GM18526 (cell line): Measurements from ENCODE around the gene TJP1.

ENCODE experiments used
- POLR2A ChIP-seq: IDR thresholded peaks from 3 replicates; pipeline ENCODE4 v1.6.1; 2011; ENCODE audit not compliant: insufficient read length; ENCODE audit errors: extremely low read depth

The TJP1 gene

GRCh38 chr15:29756358-29757267 is 65.7 kb downstream of the TJP1 start:
- no peak for TF ChIP-seq POLR2A

GRCh38 chr15:29753506-29753905 is 68.8 kb downstream of the TJP1 start:
- no peak for TF ChIP-seq POLR2A

- TF ChIP-seq POLR2A = no peak
Measured at GRCh38 chr15:29750754-29751153, 71.5 kb downstream of the TJP1 start.

GRCh38 chr15:29749365-29750086 is 72.7 kb downstream of the TJP1 start:
- TF ChIP-seq POLR2A = no peak

GRCh38 chr15:29747837-29748417 is 74.3 kb downstream of the TJP1 start:
- TF ChIP-seq POLR2A = no peak

- TF ChIP-seq POLR2A = no peak
Measured at GRCh38 chr15:29743475-29743874, 78.8 kb downstream of the TJP1 start.

DNA sequence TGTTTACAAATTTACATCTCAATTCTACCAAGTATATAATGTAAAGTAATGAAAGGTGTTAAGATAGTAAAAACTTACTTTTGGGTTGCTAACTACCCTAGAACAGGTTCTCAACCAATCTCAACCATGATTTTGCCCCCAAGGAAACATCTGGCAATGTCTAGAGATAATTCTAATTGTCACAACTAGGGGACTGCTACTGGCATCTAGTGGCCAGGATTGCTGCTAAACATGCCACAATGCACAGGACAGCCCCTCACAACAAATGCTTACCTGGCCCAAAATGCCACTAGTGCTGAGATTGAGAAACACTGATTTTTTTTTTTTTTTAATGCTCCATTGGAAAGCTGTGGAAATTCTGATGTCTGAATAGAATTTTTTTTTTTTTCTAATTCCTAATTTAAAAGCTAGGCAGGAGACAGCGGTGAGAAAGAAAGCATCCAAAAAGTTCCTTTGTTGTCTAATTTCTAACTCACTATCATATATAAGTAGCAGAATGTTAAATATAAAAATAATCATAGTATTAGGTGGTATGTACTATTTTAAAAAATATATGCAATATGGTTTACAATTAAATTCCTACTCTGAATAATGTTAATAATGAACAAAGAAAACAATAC is 81.5 kb downstream of the TJP1 start:
- no peak for TF ChIP-seq POLR2A

GRCh38 chr15:29736744-29737020 is 85.6 kb downstream of the TJP1 start:
- TF ChIP-seq POLR2A = no peak

DNA sequence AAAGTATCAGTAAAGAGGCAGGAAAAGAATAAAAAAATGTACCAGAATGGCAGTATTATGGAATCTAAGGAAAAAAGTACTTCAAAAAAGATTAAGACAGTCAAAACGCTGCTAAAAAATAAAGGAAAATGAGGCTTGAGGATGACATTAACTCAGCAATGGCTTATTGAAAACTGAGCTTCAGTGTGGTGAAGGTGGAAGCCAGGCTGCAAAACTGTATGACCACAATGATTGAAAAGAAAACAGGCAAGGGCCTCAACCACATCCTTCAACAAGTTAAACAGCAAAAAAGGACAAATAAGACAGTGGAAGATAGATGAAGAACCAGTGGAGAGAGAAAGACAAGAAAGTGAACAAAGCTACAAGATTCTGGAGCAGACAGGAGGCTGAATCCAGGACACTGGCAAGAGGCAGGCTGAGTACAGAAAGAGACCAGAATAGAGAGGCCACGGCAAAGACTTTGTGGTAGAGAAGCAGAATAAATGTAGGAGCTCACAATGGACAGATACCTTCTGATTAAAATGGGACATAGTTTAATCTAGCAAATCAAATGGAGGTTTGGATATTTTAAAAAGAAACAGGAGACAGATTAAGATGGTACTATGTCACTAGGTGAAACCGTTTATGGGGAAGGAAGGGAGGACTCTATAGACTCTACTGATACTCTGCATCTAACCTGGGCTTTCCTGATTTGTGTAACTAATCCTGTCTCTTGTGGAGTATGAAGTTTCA is 86.1 kb downstream of the TJP1 start:
- no peak for TF ChIP-seq POLR2A

DNA sequence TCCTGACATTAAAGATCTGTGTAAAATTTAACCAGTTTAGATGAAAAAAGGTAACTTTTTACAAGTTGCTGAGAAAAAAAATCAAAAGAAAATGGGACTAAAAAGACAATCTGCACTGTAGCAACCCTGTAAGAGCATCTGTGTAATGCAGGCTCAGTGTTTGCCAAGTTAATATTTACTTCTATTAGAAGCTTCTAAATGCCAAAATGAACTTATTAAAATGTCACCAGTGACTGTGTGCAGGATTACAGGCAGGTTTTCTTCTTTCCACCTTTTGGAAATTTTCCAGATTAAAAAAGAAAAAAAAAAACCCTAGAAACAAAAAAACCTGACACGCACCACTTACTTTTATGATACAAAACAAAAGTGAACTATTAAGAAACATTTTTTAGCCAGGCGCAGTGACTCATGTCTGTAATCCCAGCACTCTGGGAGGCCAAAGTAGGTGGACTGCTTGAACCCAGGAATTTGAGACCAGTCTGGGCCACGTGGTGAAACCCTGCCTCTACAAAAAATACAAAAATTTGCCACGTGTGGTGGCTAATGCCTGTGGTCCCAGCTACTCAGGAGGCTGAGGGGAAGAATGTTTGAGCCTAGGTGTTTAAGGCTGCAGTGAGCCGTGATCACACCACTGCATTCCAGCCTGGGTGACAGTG is 87.2 kb downstream of the TJP1 start:
- no peak for TF ChIP-seq POLR2A

DNA sequence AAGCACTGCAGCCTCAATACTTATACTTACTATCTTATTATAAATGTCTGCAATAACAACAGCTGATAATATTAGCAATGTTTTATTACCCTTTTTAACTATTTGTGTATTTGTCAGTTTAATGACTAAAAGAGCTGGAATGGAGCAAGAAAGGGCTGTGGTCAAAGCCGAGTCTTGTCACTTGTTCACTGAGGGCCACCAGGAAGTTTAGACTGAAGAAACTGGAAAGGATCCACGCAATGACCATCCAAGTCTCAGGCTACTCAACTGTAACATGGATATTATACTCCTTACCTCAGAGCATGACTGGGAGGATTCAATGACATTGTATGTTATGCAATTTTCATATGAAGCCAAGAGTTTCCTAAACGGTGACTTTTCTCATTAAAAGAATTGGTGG is 90.4 kb downstream of the TJP1 start:
- TF ChIP-seq POLR2A = no peak

GRCh38 chr15:29728418-29728817 is 93.8 kb downstream of the TJP1 start:
- no peak for TF ChIP-seq POLR2A

DNA sequence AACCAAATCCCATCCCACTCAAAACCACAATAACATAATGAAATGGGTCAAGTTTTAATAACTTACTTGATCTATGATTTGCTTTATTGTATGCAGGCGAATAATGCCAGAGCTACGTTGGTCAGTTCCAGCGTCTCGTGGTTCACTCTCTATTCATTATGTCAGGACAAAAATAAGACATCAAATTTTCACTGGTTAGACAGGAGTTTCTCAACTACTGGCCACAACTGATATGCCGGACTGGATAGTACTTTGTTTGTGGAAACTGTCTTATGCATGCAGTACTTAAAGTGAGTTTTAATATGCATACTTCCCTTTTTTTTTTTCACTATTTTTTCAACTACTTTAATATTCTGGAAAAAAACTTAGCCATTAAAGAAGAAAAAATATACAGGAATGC is 94.4 kb downstream of the TJP1 start:
- TF ChIP-seq POLR2A = no peak

DNA sequence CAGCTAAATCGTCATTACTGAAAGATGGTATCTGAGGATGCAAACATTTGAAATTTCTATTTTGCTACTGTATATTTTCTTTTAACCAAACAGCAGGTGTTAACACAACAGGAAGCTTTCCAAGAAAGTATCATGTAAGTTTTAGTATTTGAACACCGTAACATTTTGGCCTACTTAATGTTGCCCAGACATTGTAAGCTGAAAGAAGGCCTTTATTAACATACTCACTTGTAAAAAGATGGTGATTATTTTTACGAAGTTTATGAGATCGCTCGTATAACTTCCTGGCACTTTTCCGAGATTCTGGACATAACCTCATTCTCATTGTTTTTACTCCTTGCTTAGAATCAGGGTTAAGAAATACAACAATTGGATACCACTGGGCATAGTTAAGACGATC is 95.7 kb downstream of the TJP1 start:
- no peak for TF ChIP-seq POLR2A

- no peak for TF ChIP-seq POLR2A
Measured at GRCh38 chr15:29724026-29724425, 98.2 kb downstream of the TJP1 start.

DNA sequence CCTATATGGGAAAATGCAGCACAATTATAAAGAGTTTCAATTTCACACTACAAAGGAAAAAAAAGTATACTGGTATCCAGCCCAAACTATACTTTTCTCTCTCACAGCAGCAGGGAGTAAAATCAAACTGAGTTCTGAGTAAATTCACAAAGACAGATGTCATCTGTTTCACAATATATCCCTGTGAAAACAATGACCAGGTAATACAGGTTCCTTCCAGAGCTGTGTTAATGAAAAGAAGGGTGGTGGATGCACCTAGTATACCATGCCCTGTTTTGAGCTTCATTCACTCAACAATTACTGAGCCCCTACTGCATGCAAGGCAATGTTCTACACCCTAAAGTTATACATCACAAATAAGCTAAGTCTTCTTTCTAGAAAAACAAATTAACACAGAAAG is 108.5 kb downstream of the TJP1 start:
- TF ChIP-seq POLR2A = no peak
